CD1c-positive myeloid dendritic cell (primary cell): ENCODE measurements around the gene SEMA3F.
"Not testable (repeated sequence)": the region's sequence is repeated elsewhere in the genome, so short reads cannot be mapped to it uniquely, and the experiment has no call there.

Experiments
- DNase-seq: peaks from one replicate; pipeline ENCODE4 v3.0.0-alpha.2; 2016; ENCODE audit errors: extremely low spot score

Gene SEMA3F

DNA sequence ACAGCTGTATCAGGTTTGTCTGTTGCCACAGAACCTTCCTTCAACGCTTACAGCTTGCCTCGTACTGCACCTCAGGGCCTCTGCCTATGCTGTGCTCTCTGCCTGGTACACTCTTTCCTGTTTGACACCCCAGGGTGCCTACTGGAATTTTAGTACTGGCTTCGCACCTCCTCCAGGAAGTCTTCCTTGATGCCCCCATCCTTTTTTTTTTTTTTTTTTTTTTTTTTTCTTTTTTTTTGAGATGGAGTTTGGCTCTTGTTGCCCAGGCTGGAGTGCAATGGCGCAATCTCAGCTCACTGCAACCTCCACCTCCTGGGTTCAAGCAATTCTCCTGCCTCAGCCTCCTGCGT is 56.2 kb downstream of the SEMA3F start:
- DNase-seq, result not testable (repeated sequence)

DNA sequence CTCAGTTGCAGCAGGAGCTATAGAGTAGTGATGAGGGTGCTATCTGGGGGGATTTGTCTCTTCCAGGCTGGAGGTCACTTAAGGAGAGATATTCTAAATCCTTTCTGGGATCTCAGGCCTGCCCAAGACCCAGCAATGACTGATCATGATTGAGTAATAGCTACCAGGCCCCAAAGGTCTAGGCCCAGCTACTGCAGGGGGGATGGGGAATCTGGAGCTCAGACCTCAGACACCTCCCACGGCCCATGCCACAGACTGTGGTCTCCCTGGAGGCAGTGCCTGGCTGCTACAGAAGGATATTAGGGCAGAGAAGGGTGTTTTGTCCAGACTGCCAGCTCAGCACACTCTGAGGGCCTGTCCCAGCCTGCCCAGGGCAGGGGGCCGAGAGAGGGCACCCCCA is 56.8 kb downstream of the SEMA3F start:
- DNase-seq, result no peak

- DNase-seq, result no peak
Observed at GRCh38 chr3:50212502-50212901, 57.4 kb downstream of the SEMA3F start.

- DNase-seq, result no peak
Observed at GRCh38 chr3:50212971-50213370, 57.8 kb downstream of the SEMA3F start.

DNA sequence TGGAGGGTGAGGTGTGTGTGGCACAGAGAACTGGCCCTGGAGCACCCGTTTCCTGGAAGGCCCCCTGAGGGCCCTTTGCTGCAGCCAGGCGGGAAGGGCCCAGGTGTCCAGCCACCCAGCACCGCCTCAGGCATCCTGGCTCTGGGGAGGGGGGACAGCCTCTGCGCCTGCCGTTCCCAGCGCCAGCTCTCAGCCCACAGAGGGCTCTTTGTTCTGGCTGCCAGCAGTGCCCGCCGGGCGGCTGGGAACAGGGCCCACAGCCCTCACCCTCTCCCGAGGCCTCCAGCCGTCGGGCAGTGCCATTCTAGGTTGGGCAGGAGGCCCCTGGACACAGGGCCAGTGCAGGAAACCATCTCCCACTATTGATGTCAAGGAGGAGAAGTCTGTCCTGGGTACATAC is 58.2 kb downstream of the SEMA3F start:
- DNase-seq, result no peak

DNA sequence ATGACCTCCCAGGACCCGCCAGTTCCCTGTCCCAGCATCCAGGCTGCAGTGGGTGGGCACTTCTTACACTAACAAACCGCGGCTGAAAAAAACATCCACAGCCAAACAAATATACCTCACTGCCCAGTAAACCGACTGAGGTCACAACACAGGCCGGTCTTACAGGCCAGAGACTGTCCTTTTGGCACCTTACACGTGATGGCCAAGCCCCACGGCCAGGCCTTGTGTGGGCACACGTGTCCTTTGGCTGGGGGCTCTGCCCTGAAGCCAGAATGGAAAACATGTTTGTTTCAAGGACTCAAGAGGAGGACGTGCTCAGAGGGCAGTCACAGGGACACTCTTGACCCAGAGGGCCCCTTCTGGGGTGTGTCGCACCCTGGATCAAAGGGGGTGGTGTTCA is 59.7 kb downstream of the SEMA3F start:
- no peak for DNase-seq

GRCh38 chr3:50215529-50215928 is 60.4 kb downstream of the SEMA3F start:
- DNase-seq, result no peak

DNA sequence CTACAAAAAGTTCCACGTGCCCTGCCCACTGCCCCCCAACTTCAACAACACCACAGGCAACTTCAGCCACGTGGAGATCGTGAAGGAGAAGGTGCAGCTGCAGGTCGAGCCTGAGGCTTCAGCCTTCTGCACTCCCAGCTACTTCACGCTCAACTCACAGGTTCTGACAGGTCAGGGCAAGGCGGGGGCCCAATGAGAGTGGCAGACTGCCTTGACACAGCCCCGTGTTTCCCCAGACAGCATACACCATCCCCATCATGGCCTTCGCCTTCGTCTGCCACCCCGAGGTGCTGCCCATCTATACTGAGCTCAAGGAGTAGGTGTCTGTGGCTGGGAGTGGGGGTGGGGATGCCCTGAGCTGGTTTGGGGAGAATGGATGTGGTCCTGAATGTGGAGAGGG is 62.6 kb downstream of the SEMA3F start:
- no peak for DNase-seq

DNA sequence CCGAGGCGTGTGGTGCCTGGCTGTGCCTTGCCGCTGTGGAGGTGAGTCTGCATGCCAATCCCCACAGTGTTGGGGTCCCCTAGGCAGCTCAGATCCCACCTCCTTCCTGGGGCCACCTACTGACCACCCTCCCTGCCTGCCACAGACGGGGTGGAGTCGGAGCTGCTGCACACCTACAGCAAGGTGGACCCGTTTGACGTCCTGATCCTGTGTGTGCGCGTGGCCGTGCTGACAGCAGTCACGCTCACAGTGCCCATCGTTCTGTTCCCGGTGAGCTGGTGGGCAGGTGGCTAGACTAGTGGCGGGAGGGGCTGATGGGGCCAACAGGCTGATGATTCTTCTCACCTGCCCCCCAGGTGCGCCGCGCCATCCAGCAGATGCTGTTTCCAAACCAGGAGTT is 63.3 kb downstream of the SEMA3F start:
- DNase-seq, result no peak

DNA sequence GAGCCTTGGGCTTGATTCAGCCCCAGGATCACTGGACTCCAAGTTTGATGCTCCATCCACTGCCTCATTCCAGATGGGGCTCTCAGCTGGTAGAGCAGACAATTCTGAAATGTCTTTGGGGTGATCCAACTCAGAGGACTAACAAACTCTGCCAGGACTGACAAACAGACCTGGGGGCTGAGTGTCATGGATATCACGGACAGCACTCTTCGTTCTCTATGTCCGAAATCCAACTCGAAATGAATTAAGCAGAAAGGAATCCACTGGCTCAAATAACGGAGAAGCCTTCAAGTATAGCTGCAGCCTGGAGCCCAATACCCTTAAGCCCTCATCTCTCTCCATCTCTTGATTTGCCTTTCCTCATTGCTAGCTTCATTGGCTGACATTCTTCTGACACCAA is 64.2 kb downstream of the SEMA3F start:
- no peak for DNase-seq

- no peak for DNase-seq
Observed at GRCh38 chr3:50220109-50220508, 65.0 kb downstream of the SEMA3F start.

DNA sequence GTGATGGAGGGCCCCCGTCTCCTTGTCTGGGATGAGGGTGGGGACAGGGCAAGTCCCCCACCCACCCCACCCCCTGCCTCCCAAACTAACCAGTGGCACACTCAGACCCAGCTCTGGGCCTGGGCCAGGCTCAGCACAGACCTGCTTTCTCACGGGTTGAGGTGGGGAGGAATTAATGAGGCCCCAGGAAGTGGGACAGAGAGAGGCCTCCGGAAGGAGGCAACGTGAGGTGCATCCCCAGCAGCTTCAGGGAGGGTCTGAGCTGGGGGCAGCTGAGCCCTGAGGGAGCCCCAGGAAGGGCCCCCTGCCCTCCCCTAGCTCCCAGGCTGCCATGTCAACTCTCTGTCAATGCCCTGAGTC is 65.9 kb downstream of the SEMA3F start:
- no peak for DNase-seq

DNA sequence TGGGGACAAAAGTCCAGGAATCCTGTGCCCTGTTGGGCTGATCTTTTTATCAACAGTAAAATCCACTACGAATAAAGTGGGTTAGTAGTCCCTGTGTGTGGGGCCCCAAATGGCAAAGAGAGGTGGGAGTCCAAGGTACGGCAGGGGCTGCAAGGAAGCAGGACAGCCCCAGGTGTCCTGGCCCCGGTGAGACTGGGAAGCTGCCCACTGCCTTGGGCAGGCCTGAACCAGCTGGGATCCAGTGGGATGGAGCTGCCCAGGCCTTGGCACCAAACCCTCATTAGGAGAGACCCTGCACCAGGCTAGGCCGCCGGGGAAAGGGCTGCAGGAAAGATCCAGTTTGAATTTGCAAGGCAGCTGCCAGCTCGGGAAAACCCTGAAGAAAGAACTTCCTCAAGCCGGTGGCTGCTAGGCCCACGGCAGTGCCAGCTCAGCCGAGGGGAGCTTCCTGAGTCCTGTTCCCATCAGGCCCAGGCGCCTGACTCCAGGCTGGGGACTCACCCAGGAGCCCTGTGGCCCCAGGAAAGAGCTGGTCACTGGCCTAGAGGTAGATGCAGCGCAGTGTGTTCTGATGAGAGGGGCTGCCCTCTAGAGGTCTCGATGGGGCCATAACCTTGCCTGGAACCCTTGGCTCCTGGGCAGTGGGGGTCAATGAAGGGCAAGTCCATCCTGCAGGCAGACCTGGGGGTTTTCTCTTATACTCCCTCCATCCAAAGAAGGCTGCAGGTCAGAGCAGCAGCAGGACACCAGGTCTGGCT is 66.5 kb downstream of the SEMA3F start:
- no peak for DNase-seq

GRCh38 chr3:50222169-50222528 is 67.0 kb downstream of the SEMA3F start:
- DNase-seq, result no peak

GRCh38 chr3:50224639-50225038 is 69.5 kb downstream of the SEMA3F start:
- DNase-seq, result no peak

DNA sequence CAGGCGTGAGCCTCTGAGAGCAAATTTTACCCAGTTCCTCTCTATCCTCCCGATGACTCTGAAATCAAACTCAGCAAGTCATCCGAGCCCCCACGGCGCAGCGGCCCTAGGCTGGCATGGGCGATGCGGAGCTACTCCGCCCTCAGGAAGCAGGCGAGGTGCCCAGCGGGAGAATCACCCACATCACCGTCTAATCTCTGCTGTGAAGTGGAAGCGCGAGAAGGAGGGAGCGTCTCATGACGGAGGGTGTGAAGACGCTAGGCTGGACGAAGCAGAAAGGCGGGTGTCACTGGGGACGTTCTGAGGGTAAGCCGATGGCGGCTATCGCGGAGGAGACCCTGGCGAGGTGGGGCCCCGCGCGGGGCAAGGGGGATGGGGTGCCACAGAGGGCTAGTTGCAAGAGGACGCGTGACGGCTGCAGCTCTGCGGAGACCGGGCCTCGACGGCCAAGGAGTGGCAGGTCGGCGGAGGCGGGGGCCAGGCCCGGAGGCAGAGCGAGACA is 71.8 kb downstream of the SEMA3F start:
- peak; percentile 78 for DNase-seq

DNA sequence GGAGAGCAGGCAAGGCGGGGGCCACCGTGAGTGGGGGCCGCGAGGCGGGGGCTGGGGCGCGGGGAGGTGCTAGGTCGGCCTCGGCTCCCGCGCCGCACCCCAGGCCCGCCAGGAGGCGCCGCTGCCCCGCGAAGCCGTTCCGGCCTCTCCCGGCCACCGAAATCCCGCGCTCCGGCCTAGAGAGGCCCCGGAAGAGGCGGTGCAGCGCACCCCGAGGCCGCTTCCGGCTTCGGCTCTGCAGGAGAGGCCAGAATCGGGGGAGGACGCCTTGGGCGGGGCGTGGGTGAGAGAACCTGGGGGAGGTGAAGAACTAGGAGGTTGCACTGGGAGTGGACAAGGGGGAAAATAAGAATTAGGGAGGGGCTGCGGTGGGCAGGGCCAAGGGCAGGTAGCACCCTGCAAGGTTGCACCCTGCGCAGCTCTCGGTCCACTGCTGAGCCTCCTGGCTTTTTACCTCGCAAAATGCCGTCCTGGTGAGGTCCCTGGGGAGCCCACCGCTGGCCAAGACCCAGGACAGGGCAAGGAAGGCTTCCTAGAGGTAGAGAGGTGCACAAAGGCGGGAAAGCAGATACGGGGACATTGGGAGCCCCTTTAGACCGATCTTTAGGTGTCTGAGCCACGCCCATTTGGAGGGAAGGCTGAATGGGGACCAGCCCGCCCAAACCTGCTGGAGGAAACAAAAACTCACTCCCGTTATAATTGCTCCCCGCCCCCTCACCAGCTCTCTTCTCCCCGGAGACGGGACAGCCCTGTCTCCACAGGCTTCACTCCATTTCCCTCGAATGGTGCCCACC is 72.5 kb downstream of the SEMA3F start:
- DNase-seq, result peak; percentile 95

GRCh38 chr3:50228184-50228763 is 73.2 kb downstream of the SEMA3F start:
- DNase-seq, result not testable (repeated sequence)

DNA sequence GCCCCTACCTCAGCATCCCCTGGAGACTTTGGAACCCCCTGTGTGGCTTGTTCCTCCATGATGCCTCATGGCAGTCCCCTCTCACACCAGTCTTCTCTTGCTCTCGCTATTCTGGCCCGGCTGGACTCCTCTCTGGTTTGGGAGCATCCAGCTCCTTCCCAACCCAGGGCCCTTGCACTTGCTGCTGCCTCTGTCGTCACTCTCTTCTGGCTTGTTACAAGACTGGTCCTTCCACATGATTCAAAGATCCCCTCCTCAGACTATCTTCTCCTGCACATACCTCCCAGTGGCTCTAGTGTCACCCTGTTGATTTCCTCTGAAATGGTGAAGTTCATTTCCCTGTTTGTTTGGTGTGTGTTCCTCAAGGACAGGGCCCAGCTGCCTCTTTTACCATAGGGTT is 74.4 kb downstream of the SEMA3F start:
- no peak for DNase-seq

DNA sequence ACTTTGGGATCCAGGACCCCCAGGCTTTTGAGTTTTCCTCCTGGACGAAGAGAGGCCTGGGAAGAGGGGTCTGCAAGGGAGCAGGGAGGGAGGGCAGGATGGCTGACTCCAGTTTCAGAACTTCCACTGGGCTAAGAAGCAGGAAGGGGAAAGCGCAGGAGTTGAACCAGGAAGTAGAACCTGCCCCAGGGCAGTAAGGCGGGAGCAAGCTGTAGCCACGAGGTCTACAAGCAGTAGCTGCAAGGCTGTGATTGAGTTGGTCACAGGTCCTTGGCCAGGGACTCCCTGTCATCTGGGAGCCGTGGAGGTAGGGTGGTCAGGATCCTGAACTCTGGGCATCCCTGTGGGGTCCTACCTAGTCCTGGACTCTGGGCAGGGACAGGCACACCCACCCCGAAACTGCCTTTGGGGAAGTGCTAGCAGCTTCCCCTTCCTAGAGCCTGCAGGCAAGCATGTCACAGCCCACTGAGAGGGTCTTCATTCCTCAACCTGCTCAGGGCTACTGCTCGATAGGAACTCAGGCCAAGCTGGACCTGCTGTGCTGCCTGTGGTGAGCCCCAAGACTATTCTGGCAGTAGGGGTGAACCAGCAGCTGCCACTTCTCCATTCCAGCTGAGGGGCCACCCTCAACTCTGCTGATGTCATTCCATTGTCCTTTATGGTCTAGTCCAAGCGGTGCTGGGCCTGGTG is 75.1 kb downstream of the SEMA3F start:
- DNase-seq, result peak; percentile 65

DNA sequence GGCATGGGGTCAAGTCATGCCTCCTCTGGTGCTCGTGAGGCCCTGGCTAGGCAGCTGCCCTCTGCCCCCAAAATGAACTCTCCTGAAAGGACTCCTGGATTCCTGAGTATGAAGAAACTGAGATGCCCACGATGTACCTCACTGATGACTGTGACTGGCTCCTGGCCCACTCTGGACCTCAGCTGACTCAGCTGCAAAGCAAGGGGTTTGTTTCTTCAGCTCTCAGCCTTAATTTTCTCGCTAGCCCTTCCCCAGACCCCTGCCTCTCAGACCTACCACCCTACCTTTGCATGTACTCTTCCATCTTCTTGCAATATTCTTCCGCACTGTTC is 75.6 kb downstream of the SEMA3F start:
- no peak for DNase-seq

DNA sequence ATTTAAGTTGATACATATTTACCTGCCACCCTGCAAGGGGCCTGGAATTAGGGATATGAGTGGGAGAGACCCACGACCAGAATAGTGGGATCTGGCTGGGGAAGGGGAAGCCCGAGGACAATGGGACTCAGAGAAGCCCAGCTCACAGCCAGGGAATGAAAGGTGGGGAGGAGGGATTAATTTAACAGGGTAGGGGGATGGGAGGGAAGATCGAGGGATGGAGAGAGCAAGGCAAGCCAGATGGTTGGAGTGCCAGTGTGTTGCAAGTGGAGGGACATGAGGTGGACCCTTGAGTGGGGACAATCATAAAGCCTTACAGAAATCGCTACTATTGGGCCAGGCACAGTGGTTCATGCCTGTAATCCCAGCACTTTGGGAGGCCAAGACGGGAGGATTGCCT is 76.5 kb downstream of the SEMA3F start:
- DNase-seq, result no peak

DNA sequence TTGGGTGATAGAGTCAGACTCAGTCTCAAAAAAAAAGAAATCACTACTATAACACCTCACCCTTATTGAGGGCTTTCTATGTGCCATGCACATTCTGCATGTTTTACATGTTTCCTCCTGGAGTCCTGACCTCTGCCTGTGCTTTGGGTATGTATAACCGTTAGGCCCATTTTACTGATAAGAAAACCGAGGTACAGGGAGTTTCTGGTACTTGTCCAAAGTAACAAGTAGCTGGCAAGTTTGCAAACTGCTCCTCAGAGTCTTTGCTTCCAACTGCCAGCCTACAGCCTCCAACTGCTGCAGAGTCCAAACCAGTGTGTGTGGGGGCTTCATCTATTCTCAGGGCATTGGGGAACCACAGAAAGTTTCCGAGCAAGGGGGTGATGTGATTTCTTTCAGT is 77.2 kb downstream of the SEMA3F start:
- DNase-seq, result no peak
